GM21717 (cell line): ENCODE measurements around the gene TNRC6C.
"Not testable (repeated sequence)": the region's sequence is repeated elsewhere in the genome, so short reads cannot be mapped to it uniquely, and the experiment has no call there.

Source experiments
- ATAC-seq: cut with Tn5 transposase; IDR thresholded peaks from one replicate; pipeline ENCODE4 v1.9.1; 2021; ENCODE audit warnings: mild to moderate bottlenecking, moderate library complexity; ENCODE audit not compliant: unreplicated experiment

Gene TNRC6C

DNA sequence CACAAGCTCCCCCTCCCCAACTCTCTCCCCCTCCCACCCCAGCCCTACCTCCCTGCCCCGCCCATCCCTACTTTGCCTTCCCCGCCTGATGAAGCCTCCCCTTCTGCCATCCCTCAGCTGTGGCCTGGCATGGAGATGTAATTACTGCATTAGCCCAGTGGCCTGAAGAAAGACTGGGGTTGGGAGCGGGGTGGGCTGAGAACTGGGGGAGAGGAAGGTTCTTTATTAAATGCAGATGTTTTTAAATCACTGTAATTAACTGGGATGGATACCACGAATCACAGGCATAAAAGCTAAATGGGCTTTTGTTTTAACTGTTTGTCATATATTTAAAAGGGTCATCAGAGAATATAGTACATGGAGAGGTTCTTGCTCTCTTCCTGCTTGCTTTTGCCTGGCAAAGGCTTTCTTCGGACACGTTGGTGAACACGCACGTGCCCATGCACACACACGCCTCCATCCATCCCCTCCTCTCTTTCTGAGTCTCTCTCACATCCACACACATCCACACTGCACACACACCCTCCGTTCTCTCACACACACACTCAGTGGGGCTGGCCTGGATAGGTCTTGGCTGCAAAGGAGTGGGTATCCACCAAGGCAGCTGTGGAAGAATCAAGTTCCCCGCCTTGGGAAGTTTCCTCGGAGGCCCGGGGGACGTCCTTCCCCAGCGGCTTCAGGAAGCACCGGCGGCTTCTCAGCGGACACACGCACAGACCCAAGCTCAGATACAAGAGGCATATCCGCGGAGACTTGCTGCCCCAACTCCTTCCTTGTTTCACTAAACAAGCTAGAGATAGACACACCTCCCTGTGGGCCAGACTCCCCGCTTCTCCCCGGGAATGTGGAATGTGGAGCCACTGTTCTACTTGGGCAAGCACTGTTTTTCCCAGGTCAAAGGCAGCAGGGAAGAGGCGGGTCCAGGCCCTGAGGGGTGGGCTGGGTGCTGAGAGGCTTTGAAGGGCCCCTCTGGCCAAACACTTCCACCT is 27.4 kb upstream of the TNRC6C start:
- no peak for ATAC-seq

DNA sequence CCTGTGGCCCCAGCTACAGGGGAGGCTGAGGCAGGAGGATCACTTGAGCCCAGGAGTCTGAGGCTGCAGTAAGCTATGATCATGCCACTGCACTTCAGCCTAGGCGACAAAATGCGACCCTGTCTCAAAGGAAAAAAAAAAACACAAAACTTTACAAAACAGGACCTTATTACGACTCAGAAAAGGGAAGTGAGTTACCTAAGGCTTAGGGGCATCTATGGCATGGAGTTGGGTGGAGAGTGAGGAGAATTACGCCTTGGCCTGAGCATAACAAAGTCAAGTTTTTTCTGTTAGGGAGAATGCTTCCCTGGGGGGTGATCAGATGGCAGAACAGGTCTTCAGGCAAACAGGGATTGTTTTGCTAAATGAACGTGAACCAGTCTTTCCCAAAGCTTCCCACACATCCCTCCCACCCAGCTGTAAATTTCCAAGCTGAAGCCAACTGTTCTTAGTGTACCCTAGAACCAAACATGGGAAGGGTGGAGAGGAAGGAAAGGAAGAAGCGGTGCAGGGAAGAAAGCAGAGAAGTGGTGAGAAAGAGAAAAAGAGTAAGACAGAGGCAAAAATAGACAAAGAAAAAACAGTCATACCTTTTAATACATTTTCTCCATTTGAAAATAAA is 24.6 kb upstream of the TNRC6C start:
- ATAC-seq: no peak

- no peak for ATAC-seq
These were observed 23.4 kb upstream of the TNRC6C start for GRCh38 chr17:77935121-77935571.

DNA sequence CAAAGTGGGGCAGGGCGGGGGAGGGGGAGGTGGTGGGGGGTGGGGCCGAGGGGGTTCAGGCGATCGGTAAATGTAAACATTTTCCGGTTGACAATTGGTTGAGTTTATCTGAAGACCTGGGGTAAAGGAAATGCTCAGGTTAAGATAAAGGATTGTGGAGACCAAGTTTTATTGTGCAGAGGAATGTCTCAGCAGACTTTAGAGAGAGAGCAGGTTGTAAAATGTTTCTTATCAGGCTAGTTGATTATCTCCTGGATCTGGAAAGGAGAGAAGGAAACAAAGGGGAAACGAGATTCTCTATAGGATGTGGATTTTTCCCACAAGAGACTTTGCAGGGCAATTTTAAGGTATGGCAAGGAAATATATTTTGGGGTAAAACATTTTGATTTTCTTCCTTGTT is 22.8 kb upstream of the TNRC6C start:
- ATAC-seq: not testable (repeated sequence)

GRCh38 chr17:77936881-77937280 is 21.6 kb upstream of the TNRC6C start:
- no peak for ATAC-seq

DNA sequence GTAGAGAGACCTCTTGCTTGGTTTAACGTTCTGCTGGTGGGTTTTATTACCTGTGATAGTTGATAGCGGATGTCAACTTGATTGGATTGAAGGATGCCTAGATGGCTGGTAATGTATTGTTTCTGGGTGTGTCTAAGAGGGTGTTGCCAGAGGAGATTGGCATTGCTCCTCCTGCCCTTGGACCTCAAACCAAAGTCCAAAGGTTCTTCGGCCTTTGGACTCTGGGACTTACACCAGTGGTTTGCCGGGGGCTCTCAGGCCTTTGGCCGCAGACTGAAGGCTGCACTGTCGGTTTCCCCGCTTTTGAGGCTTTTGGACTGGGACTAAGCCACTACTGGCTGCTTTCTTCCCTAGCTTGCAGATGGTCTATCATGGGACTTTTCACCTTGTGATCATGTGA is 17.5 kb upstream of the TNRC6C start:
- no peak for ATAC-seq

GRCh38 chr17:77942112-77942988 is 16.2 kb upstream of the TNRC6C start:
- ATAC-seq: no peak

GRCh38 chr17:77943971-77944370 is 14.5 kb upstream of the TNRC6C start:
- no peak for ATAC-seq

DNA sequence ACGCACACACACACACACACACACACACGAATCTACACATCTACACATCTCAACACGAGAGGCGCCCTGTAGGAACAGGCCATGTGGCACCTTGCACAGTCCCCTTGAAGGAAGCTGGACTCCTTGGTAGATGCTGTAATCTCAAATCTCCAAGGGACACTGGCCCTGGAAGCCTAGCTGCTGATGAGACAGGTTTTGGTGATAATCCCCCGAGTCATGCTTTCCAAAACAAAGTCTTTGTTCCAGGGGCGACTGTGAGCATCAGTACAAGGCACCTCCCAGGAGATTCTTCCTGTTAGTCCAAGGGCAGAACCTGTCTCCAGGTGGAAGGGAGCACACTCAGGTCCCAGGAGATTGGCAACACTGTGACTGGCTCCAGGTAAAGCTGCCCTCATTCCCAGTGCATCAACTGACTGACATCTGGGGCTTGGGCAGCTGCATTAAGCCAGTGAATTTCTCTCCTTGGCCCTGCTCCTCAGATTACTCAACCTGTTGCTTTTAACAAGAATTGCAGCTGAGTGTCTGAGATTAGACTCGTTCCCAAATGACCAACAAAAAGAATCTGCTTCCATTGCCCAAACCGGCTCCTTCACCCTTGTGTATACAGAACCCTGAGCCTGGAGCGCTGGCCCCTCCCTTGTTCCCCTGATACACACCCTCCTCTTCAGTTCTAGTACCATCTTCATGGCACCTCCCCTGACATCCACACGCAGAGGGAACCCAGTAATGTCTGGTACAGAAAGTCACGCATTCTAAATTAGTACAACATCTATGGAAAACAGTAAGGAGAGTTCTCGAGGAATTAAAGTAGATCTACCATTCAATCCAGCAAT is 13.9 kb upstream of the TNRC6C start:
- no peak for ATAC-seq

DNA sequence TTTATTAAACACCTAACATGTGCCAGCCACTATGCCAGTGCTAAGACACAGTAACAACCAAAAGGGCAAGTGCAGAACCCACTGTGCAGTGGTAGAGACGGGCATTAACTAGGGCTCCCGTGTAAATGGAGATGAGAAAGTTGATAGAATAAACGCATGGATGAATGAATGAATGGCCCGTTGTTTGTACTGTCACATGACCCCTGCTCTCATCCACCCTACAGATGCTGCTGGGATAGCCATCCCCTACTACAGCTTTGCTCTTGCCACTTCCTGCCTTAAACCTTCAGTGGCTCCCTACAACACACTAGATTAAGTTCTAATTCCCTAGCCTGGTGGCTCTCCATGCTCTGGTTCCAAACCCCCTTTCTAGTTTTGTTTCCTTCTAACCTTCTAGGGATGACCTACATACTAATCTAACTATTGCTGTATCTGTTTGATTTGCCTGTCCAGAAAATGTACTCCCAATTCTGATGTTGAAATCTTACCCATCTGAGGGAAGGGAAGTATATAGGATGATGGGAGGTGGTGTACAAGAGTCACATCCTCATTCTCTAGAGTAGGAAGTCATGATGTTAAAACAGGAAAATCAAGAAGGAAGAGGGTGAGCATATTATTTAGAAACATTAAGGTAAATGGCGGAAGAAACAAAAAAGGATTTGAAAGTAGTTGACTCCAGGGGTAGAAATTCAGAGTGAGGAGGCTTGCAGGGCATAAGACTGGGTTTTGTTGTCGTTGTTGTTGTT is 11.4 kb upstream of the TNRC6C start:
- ATAC-seq: no peak

- ATAC-seq: no peak
These were observed 9.8 kb upstream of the TNRC6C start for GRCh38 chr17:77948690-77949114.

DNA sequence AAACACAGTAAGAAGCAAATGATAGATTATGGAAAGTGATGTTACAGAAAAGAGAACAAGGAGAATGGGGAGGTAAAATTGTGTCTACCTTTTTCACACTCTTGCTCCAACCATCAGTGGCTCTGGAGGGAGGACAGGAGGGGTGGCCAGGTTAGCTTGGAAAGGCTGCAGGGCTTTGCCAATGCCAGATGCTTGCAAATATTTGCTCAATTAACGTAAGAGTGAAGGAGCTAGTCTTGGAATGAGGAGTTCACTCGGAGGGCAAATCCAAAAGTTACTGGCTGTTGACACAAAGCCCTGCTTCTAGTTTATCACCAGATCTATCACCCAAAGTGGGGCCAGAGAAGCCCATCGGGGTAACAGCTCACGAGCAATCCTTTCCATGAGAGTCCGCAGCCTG is 7.4 kb upstream of the TNRC6C start:
- ATAC-seq: no peak

GRCh38 chr17:77952368-77952767 is 6.1 kb upstream of the TNRC6C start:
- no peak for ATAC-seq

DNA sequence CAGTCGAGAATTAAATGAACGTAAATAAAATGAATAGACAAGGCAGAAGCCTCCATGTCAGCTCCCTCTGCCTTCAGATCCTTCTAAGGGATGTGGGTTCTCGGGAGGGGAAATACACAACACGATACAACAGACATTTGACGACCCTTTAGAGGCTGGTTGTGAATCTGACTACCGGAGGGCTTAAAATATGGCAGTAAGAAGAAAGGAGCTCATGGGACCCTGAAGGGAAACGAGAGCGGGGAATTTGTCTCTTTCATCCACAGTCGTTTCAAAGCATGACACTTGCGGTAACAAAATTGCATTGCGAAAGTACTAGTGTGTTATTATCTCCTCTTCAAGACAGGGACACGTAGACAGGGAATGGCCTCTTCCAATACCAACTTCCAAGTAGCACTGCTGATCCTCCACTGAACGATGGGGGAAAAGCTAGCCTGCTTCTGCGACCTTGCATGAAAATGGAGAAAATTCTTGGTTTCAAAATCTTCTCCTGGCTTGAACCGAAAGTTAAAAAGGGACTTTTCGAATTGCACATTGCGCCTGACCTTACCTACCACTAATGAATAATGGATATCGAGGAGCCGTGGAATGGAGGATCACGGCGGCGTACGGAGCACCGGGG is 1.2 kb upstream of the TNRC6C start:
- no peak for ATAC-seq

DNA sequence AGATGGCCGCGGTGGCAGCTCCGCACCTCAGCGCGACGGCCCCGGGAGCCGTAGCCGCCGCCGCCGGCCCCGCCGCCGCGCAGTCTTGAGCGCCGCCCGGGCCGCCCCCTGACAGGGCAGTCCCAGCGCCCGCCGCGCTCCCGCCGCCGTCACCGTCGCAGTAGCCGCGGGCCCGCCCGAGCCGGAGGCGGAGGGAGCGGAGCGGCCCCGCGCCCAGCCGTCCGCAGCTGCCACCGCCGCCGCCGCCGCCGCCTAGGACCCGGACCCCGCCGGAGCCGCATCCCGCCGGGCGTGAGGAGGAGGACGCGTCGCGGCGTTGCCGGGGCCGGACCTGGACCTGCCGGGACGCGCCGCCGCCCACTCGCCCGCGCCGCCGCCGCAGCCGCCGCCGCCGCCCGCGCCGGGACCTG is 218 bp downstream of the TNRC6C start:
- peak; percentile 11 for ATAC-seq

GRCh38 chr17:77959126-77959925 is 823 bp downstream of the TNRC6C start:
- ATAC-seq: peak; percentile 17

DNA sequence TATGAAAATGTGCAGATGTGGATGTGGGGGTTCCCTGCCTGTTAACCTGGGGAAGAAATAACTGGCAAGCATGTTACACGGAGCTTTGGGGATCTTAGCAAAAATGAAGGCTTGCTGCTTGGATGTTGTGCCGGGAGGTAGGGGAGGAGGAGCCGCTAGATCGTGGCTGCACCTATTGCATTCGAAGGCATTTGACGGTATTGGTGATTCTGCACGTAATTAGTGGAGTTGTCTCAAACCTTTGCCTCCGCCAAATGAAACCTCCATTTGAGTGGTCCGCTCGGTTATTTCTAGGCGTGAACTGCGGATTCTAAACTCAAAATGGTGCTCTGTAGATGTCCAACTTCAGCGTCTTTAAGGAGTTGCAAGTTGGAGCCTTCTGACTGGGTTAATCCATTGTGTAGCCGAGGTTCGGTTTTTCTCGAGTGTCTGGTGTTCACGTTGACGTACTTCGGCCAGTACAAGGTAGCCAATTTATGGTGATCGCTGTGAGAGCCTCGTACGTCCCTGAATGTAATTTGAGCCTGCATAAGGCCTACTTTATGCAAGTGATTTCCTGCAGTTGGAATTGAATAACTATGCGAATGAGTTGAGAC is 1.5 kb downstream of the TNRC6C start:
- no peak for ATAC-seq

- no peak for ATAC-seq
These were observed 3.2 kb downstream of the TNRC6C start for GRCh38 chr17:77961741-77962140.
